Endodermal cell (in vitro differentiated cells): ENCODE data around the gene SLC35F6. TPM values are rescaled to one million over a fixed set of nuclear protein-coding genes. Genes with fewer than 3 reads are reported as not detected.

Source experiments
- DNase-seq: peaks from one replicate; pipeline ENCODE4 v3.0.0-alpha.2; 2017
- H3K27ac ChIP-seq: 2 replicates; pipeline ENCODE4 v1.5.1; 2013; ENCODE audit warnings: mild to moderate bottlenecking, low read depth, low read length, moderate library complexity
- H3K27me3 ChIP-seq: 2 replicates; pipeline ENCODE4 v1.6.1; 2013; ENCODE audit warnings: mild to moderate bottlenecking, low read length, moderate library complexity; ENCODE audit not compliant: insufficient read depth, control insufficient read depth, poor library complexity, severe bottlenecking
- H3K36me3 ChIP-seq: 2 replicates; pipeline ENCODE4 v1.7.0; 2013; ENCODE audit warnings: mild to moderate bottlenecking, low read length, moderate library complexity; ENCODE audit not compliant: control insufficient read depth, insufficient read depth
- H3K4me1 ChIP-seq: one replicate; pipeline ENCODE4 v1.7.0; 2013; ENCODE audit warnings: low read length; ENCODE audit not compliant: control insufficient read depth, insufficient read depth
- H3K4me3 ChIP-seq: 2 replicates; pipeline ENCODE4 v1.5.1; 2013; ENCODE audit warnings: mild to moderate bottlenecking, low read length, moderate library complexity
- H3K9ac ChIP-seq: 2 replicates; pipeline ENCODE4 v1.6.1; 2013; ENCODE audit warnings: mild to moderate bottlenecking, low read length, moderate library complexity; ENCODE audit not compliant: poor library complexity, severe bottlenecking; ENCODE audit errors: extremely low read depth
- H3K9me3 ChIP-seq: 2 replicates; pipeline ENCODE4 v1.6.1; 2013; ENCODE audit warnings: mild to moderate bottlenecking, low read length, moderate library complexity; ENCODE audit not compliant: control insufficient read depth
- H3K27ac Mint-ChIP-seq: 2 replicates; pipeline ENCODE4 v1.8.0; 2020; ENCODE audit warnings: mixed read lengths
- H3K27me3 Mint-ChIP-seq: 2 replicates; pipeline ENCODE4 v1.8.0; 2021; ENCODE audit warnings: mild to moderate bottlenecking, mixed read lengths; ENCODE audit not compliant: insufficient read depth
- H3K36me3 Mint-ChIP-seq: 2 replicates; pipeline ENCODE4 v1.8.0; 2020; ENCODE audit warnings: low read depth, mixed read lengths
- H3K4me1 Mint-ChIP-seq: 2 replicates; pipeline ENCODE4 v1.8.0; 2020; ENCODE audit warnings: mixed read lengths
- H3K4me3 Mint-ChIP-seq: 2 replicates; pipeline ENCODE4 v1.8.0; 2020; ENCODE audit warnings: mild to moderate bottlenecking, moderate library complexity, mixed read lengths
- H3K9me3 Mint-ChIP-seq: 2 replicates; pipeline ENCODE4 v1.8.0; 2020; ENCODE audit warnings: mild to moderate bottlenecking, mixed read lengths
- WGBS, 2 experiments: methylation state at CpG; one replicate each; pipeline versions ENCODE4 v1.1.5 to v1.1.7; 2013; ENCODE audit warnings: missing lambda C conversion rate in 2 of 2, mixed read lengths in 1 of 2; ENCODE audit not compliant: insufficient coverage in 1 of 2, insufficient read length in 1 of 2; 5-methylcytosine and 5-hydroxymethylcytosine counted together
- total RNA-seq, 2 donors: library from RNA; stranded (reverse); fragmentation: NEBNext Ultra II Directional in 1 of 2; extraction: Animal tissue kit (Norgen Biotek cat#: 25700) in 1 of 2; gene quantifications; 2 replicates in 1 of 2; 3 replicates in 1 of 2; pipeline ENCODE4 v1.2.1, GENCODE V29; 2021
- TF ChIP-seq, protein P1 (sequence below): fragments of 200-600 bp; sonication (generic); conservative IDR thresholded peaks from 2 replicates; pipeline ENCODE4 v1.5.0; 2021; ENCODE audit warnings: antibody characterized with exemption, mild to moderate bottlenecking

Gene SLC35F6
- total RNA-seq, 2 donors from 2014 or later: 23.3 to 24.8 TPM

DNA sequence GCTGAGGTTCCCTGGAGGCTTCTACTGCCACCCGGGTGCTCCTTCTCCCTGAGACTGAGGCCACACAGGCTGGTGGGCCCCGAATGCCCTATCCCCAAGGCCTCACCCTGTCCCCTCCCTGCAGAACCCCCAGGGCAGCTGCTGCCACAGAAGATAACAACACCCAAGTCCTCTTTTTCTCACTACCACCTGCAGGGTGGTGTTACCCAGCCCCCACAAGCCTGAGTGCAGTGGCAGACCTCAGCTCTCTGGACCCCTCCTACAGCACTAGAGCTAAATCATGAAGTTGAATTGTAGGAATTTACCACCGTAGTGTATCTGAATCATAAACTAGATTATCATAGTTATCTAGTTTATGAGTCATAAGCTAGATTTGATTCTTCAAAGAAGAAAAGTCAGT, 14.4 kb downstream of the SLC35F6 start:
- Histone ChIP-seq H3K27me3 (no peaks in the 10 kb centered on the region), H3K36me3 (peaks cover 55% of the 10 kb centered on the region), H3K9ac (no peak overlapping the region), H3K4me3 (no peak overlapping the region), H3K27ac (no peak overlapping the region), H3K9me3 (no peaks in the 10 kb centered on the region), H3K4me1 (no peaks in the 10 kb centered on the region)
- Mint-ChIP-seq H3K4me1 (no peaks in the 10 kb centered on the region), H3K9me3 (no peaks in the 10 kb centered on the region), H3K27me3 (no peaks in the 10 kb centered on the region), H3K27ac (no peak overlapping the region), H3K4me3 (no peak overlapping the region), H3K36me3 (peaks cover 51% of the 10 kb centered on the region)
- 87% methylated on average over 3 of the region's 3 CpGs; no CpG with 5 or more reads in 1 of the 2 experiments for WGBS, 2 experiments
- no peak for DNase-seq
- TF ChIP-seq, protein P1, sequence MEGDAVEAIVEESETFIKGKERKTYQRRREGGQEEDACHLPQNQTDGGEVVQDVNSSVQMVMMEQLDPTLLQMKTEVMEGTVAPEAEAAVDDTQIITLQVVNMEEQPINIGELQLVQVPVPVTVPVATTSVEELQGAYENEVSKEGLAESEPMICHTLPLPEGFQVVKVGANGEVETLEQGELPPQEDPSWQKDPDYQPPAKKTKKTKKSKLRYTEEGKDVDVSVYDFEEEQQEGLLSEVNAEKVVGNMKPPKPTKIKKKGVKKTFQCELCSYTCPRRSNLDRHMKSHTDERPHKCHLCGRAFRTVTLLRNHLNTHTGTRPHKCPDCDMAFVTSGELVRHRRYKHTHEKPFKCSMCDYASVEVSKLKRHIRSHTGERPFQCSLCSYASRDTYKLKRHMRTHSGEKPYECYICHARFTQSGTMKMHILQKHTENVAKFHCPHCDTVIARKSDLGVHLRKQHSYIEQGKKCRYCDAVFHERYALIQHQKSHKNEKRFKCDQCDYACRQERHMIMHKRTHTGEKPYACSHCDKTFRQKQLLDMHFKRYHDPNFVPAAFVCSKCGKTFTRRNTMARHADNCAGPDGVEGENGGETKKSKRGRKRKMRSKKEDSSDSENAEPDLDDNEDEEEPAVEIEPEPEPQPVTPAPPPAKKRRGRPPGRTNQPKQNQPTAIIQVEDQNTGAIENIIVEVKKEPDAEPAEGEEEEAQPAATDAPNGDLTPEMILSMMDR: no peak

GRCh38 chr2:26780203-26780760, 16.2 kb downstream of the SLC35F6 start:
- Histone ChIP-seq H3K36me3 (peaks cover 49% of the 10 kb centered on the region), H3K4me1 (no peaks in the 10 kb centered on the region), H3K9ac (no peak overlapping the region), H3K27me3 (no peaks in the 10 kb centered on the region), H3K27ac (no peak overlapping the region), H3K4me3 (no peak overlapping the region), H3K9me3 (no peaks in the 10 kb centered on the region)
- TF ChIP-seq, protein P1: no peak
- H3K4me1 Mint-ChIP-seq: no peaks in the 10 kb centered on the region
- no peak for DNase-seq
- H3K27ac Mint-ChIP-seq: no peak overlapping the region
- no peaks in the 10 kb centered on the region for H3K9me3 Mint-ChIP-seq
- peaks cover 51% of the 10 kb centered on the region for H3K36me3 Mint-ChIP-seq
- H3K27me3 Mint-ChIP-seq: no peaks in the 10 kb centered on the region
- no peak overlapping the region for H3K4me3 Mint-ChIP-seq
- WGBS, 2 experiments: 92 to 100% methylated on average over 3 to 4 of the region's 4 CpGs

DNA sequence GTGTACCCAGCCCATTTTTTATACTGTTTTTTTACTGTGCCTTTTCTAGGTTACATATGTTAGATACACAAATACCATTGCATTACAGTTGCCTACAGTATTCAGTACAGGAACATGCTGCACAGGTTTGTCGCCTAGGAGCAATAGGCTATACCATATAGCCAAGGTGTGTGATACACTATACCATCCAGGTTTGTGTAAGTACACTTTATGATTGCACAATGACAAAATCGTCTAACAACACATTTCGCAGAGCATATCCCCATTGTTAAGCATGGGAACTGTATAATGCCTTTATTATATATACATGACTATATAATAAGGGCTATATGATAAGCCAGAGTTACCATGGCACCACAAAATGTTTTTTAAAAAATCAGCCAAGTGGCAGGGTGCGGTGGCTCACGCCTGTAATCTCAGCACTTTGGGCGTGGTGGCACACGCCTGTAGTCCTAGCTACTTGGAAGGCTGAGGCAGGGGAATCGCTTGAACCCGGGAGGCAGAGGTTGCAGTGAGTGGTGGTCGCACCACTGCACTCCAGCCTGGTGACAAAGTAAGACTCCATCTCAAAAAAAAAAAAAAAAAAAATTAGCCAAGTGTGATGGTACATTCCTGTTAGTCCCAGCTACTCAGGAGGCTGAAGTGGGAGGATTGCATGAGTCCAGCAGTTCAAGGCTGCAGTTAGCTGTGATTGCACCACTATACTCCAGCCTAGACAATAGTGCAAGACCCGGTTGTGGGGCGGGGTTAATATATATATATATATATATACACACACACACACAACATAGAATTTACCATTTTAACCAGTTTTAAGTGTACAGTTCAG, 19.0 kb downstream of the SLC35F6 start:
- Histone ChIP-seq H3K4me1 (no peaks in the 10 kb centered on the region), H3K27ac (no peak overlapping the region), H3K4me3 (no peak overlapping the region), H3K9ac (no peak overlapping the region), H3K9me3 (no peaks in the 10 kb centered on the region), H3K36me3 (peaks cover 31% of the 10 kb centered on the region), H3K27me3 (no peaks in the 10 kb centered on the region)
- H3K27ac Mint-ChIP-seq: no peak overlapping the region
- peaks cover 3% of the 10 kb centered on the region for H3K4me1 Mint-ChIP-seq
- WGBS, 2 experiments: 92 to 94% methylated on average over 6 to 8 of the region's 12 CpGs
- no peaks in the 10 kb centered on the region for H3K9me3 Mint-ChIP-seq
- H3K27me3 Mint-ChIP-seq: no peaks in the 10 kb centered on the region
- no peak for DNase-seq
- TF ChIP-seq, protein P1: no peak
- no peak overlapping the region for H3K4me3 Mint-ChIP-seq
- peaks cover 29% of the 10 kb centered on the region for H3K36me3 Mint-ChIP-seq
